Upper lobe of right lung (tissue), 1 donor: ENCODE results near the gene ZHX3. TPM values are rescaled to one million over a fixed set of nuclear protein-coding genes. Genes with fewer than 3 reads are reported as not detected.
A peak's percentile ranks its signal among the peaks of the same experiment; 100 is the strongest.

ENCODE experiments used
- ATAC-seq: fragments of 200-7000 bp; cut with Tn5 transposase; one replicate; pipeline ENCODE4 v1.9.1; 2020; ENCODE audit warnings: mild to moderate bottlenecking, moderate library complexity
- DNase-seq: peaks from one replicate; pipeline ENCODE4 v3.0.0-alpha.2; 2020
- H3K27ac ChIP-seq: fragments of 200-600 bp; one replicate; pipeline ENCODE4 v1.8.0; 2022
- H3K27me3 ChIP-seq: fragments of 200-600 bp; one replicate; pipeline ENCODE4 v1.8.0; 2022; ENCODE audit warnings: mild to moderate bottlenecking
- H3K36me3 ChIP-seq: fragments of 200-600 bp; one replicate; pipeline ENCODE4 v1.8.0; 2022
- H3K4me1 ChIP-seq: fragments of 200-600 bp; one replicate; pipeline ENCODE4 v1.8.0; 2022
- H3K4me3 ChIP-seq: fragments of 200-600 bp; one replicate; pipeline ENCODE4 v1.8.0; 2022; ENCODE audit warnings: mild to moderate bottlenecking
- H3K9me3 ChIP-seq: fragments of 200-600 bp; one replicate; pipeline ENCODE4 v1.8.0; 2022
- intact Hi-C: fragments of 100-400 bp; cut with DNase I; formaldehyde crosslinking; loops from one replicate; pipeline ENCODE4 v1.11.0; 2022
- total RNA-seq: library from RNA; stranded (reverse); fragmentation: NEBNext Ultra II Directional; extraction: Animal tissue kit (Norgen Biotek cat#: 25700); gene quantifications from one replicate; pipeline ENCODE4 v1.2.1, GENCODE V29; 2021
- TF ChIP-seq, protein P1 (sequence below): fragments of 200-600 bp; IDR thresholded peaks from one replicate; pipeline ENCODE4 v1.8.0; 2022; ENCODE audit warnings: antibody characterized with exemption
- donor health status: DM: no; HTN: yes; CAD: no; lungs with severe emphysema.

ZHX3 gene
- total RNA-seq, 1 donor from 2014 or later: 45.3 TPM

DNA sequence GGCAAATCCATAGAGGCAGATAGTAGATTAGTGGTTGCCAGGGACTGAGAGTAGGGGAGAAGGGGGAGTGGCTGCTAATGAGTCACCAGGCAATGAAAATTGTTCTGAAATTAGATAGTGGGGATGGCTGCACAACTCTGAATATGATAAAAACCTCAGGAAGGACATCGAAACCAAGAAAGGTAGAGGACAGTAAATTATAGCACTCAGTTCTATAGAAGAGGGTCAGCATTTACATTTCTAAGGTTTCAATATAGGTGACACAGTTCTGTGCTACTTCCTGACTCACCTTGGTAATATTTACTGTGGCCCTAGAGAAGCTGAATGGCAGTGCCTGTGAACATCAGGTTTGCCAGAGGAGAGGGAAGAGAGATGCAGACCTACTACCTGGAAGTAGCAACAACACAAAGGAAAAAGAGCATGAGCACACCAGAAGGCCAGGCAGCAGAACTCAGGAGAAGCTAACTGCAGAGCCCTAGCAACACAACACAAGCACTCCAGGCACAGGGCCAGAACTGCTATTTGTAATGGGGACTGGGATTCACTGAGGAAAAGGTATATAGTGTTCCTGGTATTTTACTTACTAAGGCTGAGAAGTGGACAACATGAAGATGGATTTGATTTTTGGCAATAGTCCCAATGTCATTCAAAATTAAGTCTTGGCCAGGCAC is 104.2 kb downstream of the ZHX3 start:
- Histone ChIP-seq H3K9me3 (no peaks in the 10 kb centered on the region), H3K4me1 (no peaks in the 10 kb centered on the region), H3K27ac (no peak overlapping the region), H3K4me3 (no peak overlapping the region), H3K27me3 (no peaks in the 10 kb centered on the region), H3K36me3 (no peaks in the 10 kb centered on the region)
- DNase-seq (no peak), ATAC-seq (no peak)
- TF ChIP-seq, protein P1, sequence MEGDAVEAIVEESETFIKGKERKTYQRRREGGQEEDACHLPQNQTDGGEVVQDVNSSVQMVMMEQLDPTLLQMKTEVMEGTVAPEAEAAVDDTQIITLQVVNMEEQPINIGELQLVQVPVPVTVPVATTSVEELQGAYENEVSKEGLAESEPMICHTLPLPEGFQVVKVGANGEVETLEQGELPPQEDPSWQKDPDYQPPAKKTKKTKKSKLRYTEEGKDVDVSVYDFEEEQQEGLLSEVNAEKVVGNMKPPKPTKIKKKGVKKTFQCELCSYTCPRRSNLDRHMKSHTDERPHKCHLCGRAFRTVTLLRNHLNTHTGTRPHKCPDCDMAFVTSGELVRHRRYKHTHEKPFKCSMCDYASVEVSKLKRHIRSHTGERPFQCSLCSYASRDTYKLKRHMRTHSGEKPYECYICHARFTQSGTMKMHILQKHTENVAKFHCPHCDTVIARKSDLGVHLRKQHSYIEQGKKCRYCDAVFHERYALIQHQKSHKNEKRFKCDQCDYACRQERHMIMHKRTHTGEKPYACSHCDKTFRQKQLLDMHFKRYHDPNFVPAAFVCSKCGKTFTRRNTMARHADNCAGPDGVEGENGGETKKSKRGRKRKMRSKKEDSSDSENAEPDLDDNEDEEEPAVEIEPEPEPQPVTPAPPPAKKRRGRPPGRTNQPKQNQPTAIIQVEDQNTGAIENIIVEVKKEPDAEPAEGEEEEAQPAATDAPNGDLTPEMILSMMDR: no peak
- intact Hi-C loops: no loop called here

DNA sequence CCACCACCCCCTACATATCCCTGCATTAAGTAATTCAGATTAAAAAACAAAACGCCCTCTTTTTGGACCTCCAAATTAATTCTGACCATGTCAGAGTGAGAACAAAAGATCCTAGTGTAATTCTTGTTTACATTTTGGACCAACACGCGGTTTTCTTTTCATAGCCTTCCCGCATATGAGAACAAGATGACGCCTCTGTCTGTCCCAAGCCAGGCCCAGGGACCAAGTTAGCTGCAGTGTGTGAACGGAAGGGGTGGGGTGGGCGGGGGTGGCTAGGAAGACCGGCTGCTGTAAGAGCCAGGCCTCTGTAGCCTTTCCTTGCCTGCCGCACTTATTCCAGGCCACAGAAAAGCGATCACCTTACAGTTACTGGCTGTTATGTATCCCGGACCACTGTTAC is 112.2 kb downstream of the ZHX3 start:
- H3K27me3 ChIP-seq: no peaks in the 10 kb centered on the region
- intact Hi-C loops: no loop called here
- H3K9me3 ChIP-seq: no peaks in the 10 kb centered on the region
- no peak overlapping the region for H3K27ac ChIP-seq
- DNase-seq (no peak), ATAC-seq (peak; percentile 29)
- H3K4me3 ChIP-seq: no peak overlapping the region
- H3K4me1 ChIP-seq: no peaks in the 10 kb centered on the region
- H3K36me3 ChIP-seq: peaks cover 14% of the 10 kb centered on the region
- TF ChIP-seq, protein P1: no peak

DNA sequence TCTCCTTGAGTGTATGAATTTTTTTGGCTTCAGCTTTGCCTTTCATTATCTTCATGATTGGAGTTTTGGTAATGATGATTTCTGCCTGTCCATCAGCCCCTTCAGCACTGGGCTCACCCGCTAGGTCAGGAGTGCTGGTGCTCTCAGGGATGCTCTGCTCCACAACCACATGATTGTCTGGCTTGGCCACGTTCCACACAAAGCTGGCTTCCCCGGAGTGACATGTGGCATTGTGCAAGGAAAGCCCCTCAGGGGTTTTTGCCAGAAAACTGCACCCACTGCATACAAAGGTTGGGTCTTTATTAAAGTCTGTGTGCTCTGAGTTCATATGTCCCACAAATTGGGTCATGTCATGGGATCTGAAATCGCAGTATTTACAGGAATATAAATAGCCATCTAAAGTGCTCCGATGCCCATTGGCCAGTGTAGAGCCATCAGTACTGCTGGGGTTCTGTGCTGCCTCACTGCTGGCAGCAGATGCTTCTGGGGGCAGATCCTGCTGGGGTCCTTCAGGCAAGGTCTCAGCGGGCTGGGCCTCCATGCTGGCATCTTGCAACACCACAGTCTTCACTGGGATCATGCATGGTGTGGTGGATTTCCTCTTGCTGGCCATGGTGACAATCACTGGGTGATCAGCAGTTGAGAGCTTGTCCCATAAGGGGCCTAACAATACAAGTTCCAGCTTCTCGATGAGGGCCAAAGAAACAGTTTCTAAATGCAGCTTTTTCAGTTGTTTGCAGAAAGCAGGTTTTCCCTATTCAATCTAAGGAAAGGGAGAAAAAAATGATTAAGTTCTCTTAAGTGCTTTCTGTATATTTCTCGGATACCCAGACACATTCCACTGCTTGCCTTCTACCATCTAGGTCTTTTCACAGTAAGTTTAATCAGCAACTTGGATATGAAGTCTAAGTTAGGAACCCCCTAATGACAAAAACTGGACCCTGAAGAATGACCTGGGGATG is 112.9 kb downstream of the ZHX3 start:
- no peaks in the 10 kb centered on the region for H3K27me3 ChIP-seq

DNA sequence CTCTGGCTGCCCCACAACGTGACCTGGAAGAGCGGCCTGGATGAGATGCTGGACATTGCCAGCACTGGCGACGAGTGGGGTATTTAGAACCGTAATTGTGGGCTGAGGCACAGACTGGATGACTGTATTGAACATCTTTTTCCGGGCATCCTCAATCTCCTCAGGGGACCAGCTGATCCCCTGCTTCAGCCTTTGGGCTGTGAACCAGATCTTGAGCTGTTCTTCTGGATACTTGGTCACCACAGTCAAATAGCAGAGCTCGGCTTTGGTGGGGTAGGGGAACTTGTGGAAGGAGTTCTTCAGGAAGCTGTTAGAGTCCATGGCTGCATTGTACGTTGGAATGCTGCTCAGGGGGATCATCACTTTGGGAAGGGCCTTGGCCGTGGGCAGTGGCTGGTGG is 113.9 kb downstream of the ZHX3 start:
- ATAC-seq: no peak
- Histone ChIP-seq H3K36me3 (peaks cover 14% of the 10 kb centered on the region), H3K27me3 (no peaks in the 10 kb centered on the region), H3K4me1 (no peaks in the 10 kb centered on the region), H3K27ac (no peak overlapping the region), H3K9me3 (no peaks in the 10 kb centered on the region), H3K4me3 (no peak overlapping the region)
- intact Hi-C loops: no loop called here
- DNase-seq: no peak
- TF ChIP-seq, protein P1: no peak

More for the DNA sequence above, 112.9 kb downstream of the ZHX3 start:
- Histone ChIP-seq H3K9me3 (no peaks in the 10 kb centered on the region), H3K27ac (no peak overlapping the region), H3K36me3 (peaks cover 14% of the 10 kb centered on the region), H3K4me1 (no peaks in the 10 kb centered on the region), H3K4me3 (no peak overlapping the region)
- DNase-seq (no peak), ATAC-seq (no peak)
- intact Hi-C loops: no loop called here
- TF ChIP-seq, protein P1: no peak

DNA sequence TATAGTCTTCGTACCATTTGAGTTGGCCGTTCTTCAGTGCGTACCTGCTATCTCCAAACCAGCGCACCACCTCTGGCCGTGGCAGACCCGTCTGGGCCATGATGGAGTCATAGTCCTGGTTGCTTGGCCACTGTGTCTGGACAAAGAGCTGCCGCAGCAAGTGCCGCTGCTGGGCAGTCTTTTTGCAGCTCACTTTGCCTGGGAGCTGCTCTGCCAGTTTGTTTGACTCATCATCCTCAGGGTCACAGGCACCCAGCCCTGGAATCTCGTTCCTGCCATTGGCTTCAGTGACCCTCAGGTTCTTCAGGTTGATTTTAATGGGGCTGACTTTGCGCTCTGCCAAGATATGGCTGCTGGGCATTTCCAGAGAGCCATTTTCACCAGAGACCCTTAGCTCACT is 115.1 kb downstream of the ZHX3 start:
- H3K36me3 ChIP-seq: peaks cover 14% of the 10 kb centered on the region
- intact Hi-C loops: no loop called here

More for the DNA sequence above, 115.1 kb downstream of the ZHX3 start:
- no peak for DNase-seq
- Histone ChIP-seq H3K27me3 (no peaks in the 10 kb centered on the region), H3K4me1 (no peaks in the 10 kb centered on the region), H3K9me3 (no peaks in the 10 kb centered on the region), H3K27ac (no peak overlapping the region), H3K4me3 (no peak overlapping the region)
- TF ChIP-seq, protein P1: no peak
- no peak for ATAC-seq
